RWPE1 (cell line): ENCODE data around the gene BSPRY.

Source experiments
- CTCF ChIA-PET: fragments of 350-600 bp; sonication (Branson Sonifier 250); formaldehyde crosslinking; extraction: SDS; loops from one replicate; lab custom pipeline; 2021; lab: Yijun Ruan, JAX
- POLR2A ChIA-PET: fragments of 400-600 bp; formaldehyde crosslinking; extraction: SDS; loops from one replicate; lab custom pipeline; 2020; ENCODE audit warnings: antibody characterized with exemption; ENCODE audit not compliant: low non-redundant PET; lab: Yijun Ruan, JAX
- DNase-seq: peaks from one replicate; pipeline ENCODE4 v3.0.0; 2012; ENCODE audit warnings: low spot score
- H3K27ac ChIP-seq: fragments of 450-650 bp; 2 replicates; pipeline ENCODE4 v1.5.1; 2017
- TF ChIP-seq, protein P1 (sequence below): fragments of 450-650 bp; conservative IDR thresholded peaks from 2 replicates; pipeline ENCODE4 v1.5.1; 2017; ENCODE audit warnings: low read depth, mild to moderate bottlenecking

The BSPRY gene

DNA sequence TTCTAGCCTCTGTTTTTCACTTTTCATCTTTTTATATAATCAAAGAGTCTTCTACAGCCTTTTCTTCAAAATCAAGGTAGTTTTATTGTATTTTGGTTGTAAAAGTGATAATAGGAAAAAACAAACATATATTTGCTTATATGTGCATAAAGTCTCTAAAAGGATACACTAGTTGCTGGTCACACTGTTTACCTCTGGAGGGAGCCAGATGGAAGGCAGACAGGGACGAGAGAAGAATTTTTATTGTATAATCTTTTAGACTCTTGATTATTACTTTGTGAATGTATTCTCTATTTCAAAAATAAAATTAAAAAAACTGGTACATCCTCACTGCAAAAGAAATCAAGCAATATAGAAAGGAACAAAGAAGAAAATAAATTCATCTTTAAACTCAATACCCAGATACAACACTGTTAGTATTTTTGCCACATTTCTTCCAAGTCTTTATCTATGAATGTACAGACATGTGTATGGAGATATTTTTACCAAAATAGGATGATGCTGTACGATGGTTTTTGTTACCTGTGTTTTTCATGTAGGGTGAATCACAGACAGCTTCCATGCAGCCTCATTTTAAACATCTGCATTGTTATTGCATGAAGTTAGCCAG, 40.0 kb upstream of the BSPRY start:
- ChIA-PET POLR2A (interaction anchor here (0.6 kb wide), 1 partner anchor 62 kb away, joined by 4 read pairs; no protein-coding TSS in a partner anchor), CTCF (interaction anchor here (0.6 to 1.1 kb wide), 4 partner anchors 9 to 447 kb away, joined by 3 to 6 read pairs (median 3); no protein-coding TSS in a partner anchor)
- peak; percentile 68 for DNase-seq
- TF ChIP-seq, protein P1, sequence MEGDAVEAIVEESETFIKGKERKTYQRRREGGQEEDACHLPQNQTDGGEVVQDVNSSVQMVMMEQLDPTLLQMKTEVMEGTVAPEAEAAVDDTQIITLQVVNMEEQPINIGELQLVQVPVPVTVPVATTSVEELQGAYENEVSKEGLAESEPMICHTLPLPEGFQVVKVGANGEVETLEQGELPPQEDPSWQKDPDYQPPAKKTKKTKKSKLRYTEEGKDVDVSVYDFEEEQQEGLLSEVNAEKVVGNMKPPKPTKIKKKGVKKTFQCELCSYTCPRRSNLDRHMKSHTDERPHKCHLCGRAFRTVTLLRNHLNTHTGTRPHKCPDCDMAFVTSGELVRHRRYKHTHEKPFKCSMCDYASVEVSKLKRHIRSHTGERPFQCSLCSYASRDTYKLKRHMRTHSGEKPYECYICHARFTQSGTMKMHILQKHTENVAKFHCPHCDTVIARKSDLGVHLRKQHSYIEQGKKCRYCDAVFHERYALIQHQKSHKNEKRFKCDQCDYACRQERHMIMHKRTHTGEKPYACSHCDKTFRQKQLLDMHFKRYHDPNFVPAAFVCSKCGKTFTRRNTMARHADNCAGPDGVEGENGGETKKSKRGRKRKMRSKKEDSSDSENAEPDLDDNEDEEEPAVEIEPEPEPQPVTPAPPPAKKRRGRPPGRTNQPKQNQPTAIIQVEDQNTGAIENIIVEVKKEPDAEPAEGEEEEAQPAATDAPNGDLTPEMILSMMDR, result peak; percentile 95
- no peak overlapping the region for H3K27ac ChIP-seq

- POLR2A ChIA-PET, result no interaction called here
- TF ChIP-seq, protein P1, result no peak
- CTCF ChIA-PET, result interaction anchor here (0.7 to 1.0 kb wide), 2 partner anchors 91 to 717 kb away, joined by 3 to 5 read pairs; no protein-coding TSS in a partner anchor
- no peak for DNase-seq
- H3K27ac ChIP-seq, result no peak overlapping the region
Measured at GRCh38 chr9:113310538-113310937, 38.8 kb upstream of the BSPRY start.

- POLR2A ChIA-PET, result no interaction called here
- no peak for DNase-seq
- CTCF ChIA-PET, result interaction anchor here (0.5 to 0.6 kb wide), 3 partner anchors 15 to 1890 kb away, joined by 3 to 5 read pairs (median 3); no protein-coding TSS in a partner anchor
- no peak overlapping the region for H3K27ac ChIP-seq
- TF ChIP-seq, protein P1, result no peak
Measured at GRCh38 chr9:113311961-113312360, 37.4 kb upstream of the BSPRY start.

DNA sequence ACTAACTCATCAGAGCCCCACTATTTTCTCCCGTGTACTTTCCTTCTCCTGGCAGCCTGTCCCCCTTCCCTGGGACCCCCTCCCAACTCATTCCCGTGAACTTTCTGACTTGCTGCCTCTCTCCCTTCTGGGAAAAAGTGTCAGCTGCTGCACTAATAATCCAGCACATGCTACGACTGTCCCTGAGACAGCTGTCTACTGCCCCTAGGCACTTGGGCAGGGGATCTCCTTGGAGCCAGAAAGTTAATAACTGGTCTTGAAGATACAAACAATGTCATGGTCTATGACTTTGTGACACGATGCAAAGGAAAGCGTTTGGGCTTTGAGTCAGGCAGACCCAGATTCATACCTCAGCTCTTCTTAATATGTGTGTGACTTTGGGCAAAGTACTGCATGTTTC, 36.1 kb upstream of the BSPRY start:
- ChIA-PET POLR2A (no interaction called here), CTCF (no interaction called here)
- TF ChIP-seq, protein P1, result no peak
- no peak overlapping the region for H3K27ac ChIP-seq
- DNase-seq, result no peak

- ChIA-PET CTCF (interaction anchor here (0.8 kb wide), 1 partner anchor 55 kb away, joined by 3 read pairs; no protein-coding TSS in a partner anchor), POLR2A (no interaction called here)
- DNase-seq, result no peak
- H3K27ac ChIP-seq, result no peak overlapping the region
- TF ChIP-seq, protein P1, result no peak
Measured at GRCh38 chr9:113315231-113315630, 34.1 kb upstream of the BSPRY start.

DNA sequence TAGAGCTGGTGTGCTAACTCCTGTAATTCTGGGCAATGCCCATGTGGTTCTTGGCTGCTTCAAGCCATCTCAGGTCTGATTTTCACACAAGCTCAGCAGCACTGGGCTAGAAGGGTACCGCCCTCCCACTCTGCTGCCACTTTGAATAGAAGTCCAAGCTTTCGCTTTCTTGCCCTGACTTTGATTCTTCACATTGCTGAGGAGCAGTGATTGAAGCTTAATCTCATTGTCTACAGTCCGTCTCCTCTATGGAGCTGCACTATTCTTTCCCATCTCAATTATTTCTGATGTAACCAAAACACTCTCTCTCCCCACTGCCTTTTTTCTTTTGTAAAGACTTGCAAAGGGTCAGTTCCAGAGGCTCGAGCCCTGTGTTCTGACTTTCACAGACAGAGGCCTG, 33.3 kb upstream of the BSPRY start:
- TF ChIP-seq, protein P1, result no peak
- ChIA-PET CTCF (interaction anchor here (0.5 kb wide), 1 partner anchor 19 kb away, joined by 4 read pairs; no protein-coding TSS in a partner anchor), POLR2A (no interaction called here)
- no peak overlapping the region for H3K27ac ChIP-seq
- no peak for DNase-seq
